Neural cell (in vitro differentiated cells): Measurements from ENCODE around the gene SYNPO2. TPM values are rescaled to one million over a fixed set of nuclear protein-coding genes. Genes with fewer than 3 reads are reported as not detected.

ENCODE experiments used
- H2AFZ ChIP-seq: fragments of 200-600, 300-800 bp; sonication (generic), shearing (Covaris generic); 2 replicates; pipeline ENCODE4 v1.6.0; 2014; ENCODE audit warnings: low read depth, mild to moderate bottlenecking, antibody characterized with exemption, low read length, moderate library complexity
- H3F3A ChIP-seq: fragments of 200-600 bp; shearing (Covaris generic); 2 replicates; pipeline ENCODE4 v1.6.1; 2016; ENCODE audit warnings: mild to moderate bottlenecking, moderate library complexity, mixed read lengths, antibody characterized with exemption, low read length; ENCODE audit not compliant: insufficient read depth, poor library complexity, severe bottlenecking
- H3K27ac ChIP-seq: fragments of 200-600, 300-800 bp; sonication (generic), shearing (Covaris generic); 2 replicates; pipeline ENCODE4 v1.5.1; 2014; ENCODE audit warnings: mild to moderate bottlenecking, low read length, moderate library complexity
- H3K27me3 ChIP-seq: fragments of 300-800, 200-600 bp; sonication (generic), shearing (Covaris generic); 2 replicates; pipeline ENCODE4 v1.6.0; 2014; ENCODE audit warnings: mild to moderate bottlenecking, low read depth, low read length, moderate library complexity; ENCODE audit not compliant: insufficient read depth
- H3K36me3 ChIP-seq: fragments of 300-800, 200-600 bp; sonication (generic), shearing (Covaris generic); 2 replicates; pipeline ENCODE4 v1.5.1; 2014; ENCODE audit warnings: mild to moderate bottlenecking, antibody characterized with exemption, low read length, moderate library complexity; ENCODE audit not compliant: insufficient read depth
- H3K4me2 ChIP-seq: fragments of 300-800, 200-600 bp; sonication (generic), shearing (Covaris generic); 2 replicates; pipeline ENCODE4 v1.6.0; 2014; ENCODE audit warnings: mild to moderate bottlenecking, low read length
- H3K4me3 ChIP-seq: fragments of 300-800, 200-600 bp; sonication (generic), shearing (Covaris generic); 2 replicates; pipeline ENCODE4 v1.5.1; 2014; ENCODE audit warnings: mild to moderate bottlenecking, low read length, moderate library complexity
- H3K79me2 ChIP-seq: fragments of 200-600 bp; shearing (Covaris generic); replicated peaks from 2 replicates; pipeline ENCODE4 v1.6.0; 2014; ENCODE audit warnings: mild to moderate bottlenecking, low read length, moderate library complexity; ENCODE audit not compliant: insufficient read depth
- H3K9ac ChIP-seq: fragments of 300-800, 200-600 bp; sonication (generic), shearing (Covaris generic); 2 replicates; pipeline ENCODE4 v1.6.1; 2016; ENCODE audit warnings: mild to moderate bottlenecking, low read length, mixed read lengths
- H3K9me2 ChIP-seq: fragments of 200-600 bp; shearing (Covaris generic); 2 replicates; pipeline ENCODE4 v1.6.1; 2016; ENCODE audit warnings: mild to moderate bottlenecking, low read length, mixed read lengths; ENCODE audit not compliant: insufficient read depth
- H3K9me3 ChIP-seq: fragments of 200-600, 300-800 bp; sonication (generic), shearing (Covaris generic); 2 replicates; pipeline ENCODE4 v1.6.1; 2016; ENCODE audit warnings: mild to moderate bottlenecking, mixed run types, low read length, moderate library complexity, mixed read lengths
- H4K20me1 ChIP-seq: fragments of 200-600 bp; shearing (Covaris generic); 2 replicates; pipeline ENCODE4 v1.6.1; 2016; ENCODE audit warnings: mild to moderate bottlenecking, mixed run types; ENCODE audit not compliant: insufficient read depth
- EP300 ChIP-seq: fragments of 450-650 bp; conservative IDR thresholded peaks from 2 replicates; pipeline ENCODE4 v1.6.1; 2014; ENCODE audit warnings: antibody characterized with exemption, mild to moderate bottlenecking, moderate library complexity; ENCODE audit not compliant: poor library complexity, severe bottlenecking
- EZH2 ChIP-seq: fragments of 200-600, 300-800 bp; shearing (Covaris generic), sonication (generic); IDR thresholded peaks from 2 replicates; pipeline ENCODE4 v1.6.1; 2014; ENCODE audit warnings: antibody characterized with exemption, low read length, borderline replicate concordance, mild to moderate bottlenecking; ENCODE audit not compliant: insufficient read depth, poor library complexity, severe bottlenecking
- MXI1 ChIP-seq: fragments of 450-650 bp; conservative IDR thresholded peaks from 2 replicates; pipeline ENCODE4 v1.6.1; 2014; ENCODE audit warnings: antibody characterized with exemption, mild to moderate bottlenecking; ENCODE audit not compliant: poor library complexity, severe bottlenecking
- POLR2AphosphoS5 ChIP-seq: IDR thresholded peaks from 2 replicates; pipeline ENCODE4 v1.6.1; 2012
- RAD21 ChIP-seq: fragments of 450-650 bp; conservative IDR thresholded peaks from 2 replicates; pipeline ENCODE4 v1.6.1; 2014; ENCODE audit warnings: antibody characterized with exemption, mild to moderate bottlenecking, moderate library complexity
- REST ChIP-seq: IDR thresholded peaks from 2 replicates; pipeline ENCODE4 v1.6.1; 2012; ENCODE audit warnings: borderline replicate concordance
- SMC3 ChIP-seq: fragments of 450-650 bp; conservative IDR thresholded peaks from 2 replicates; pipeline ENCODE4 v1.6.1; 2014; ENCODE audit warnings: antibody characterized with exemption, mild to moderate bottlenecking, moderate library complexity; ENCODE audit not compliant: poor library complexity
- TAF1 ChIP-seq: IDR thresholded peaks from 2 replicates; pipeline ENCODE4 v1.6.1; 2012; ENCODE audit warnings: low read depth
- polyA plus RNA-seq: library from polyadenylated mRNA; depleted of rRNA; stranded (reverse); fragments of >200 nt; gene quantifications from 2 replicates; pipeline ENCODE4 v1.2.3, GENCODE V29; 2014
- TF ChIP-seq, protein P1 (sequence below): fragments of 450-650 bp; IDR thresholded peaks from 2 replicates; pipeline ENCODE4 v1.5.1; 2014; ENCODE audit warnings: antibody characterized with exemption, mild to moderate bottlenecking, moderate library complexity; ENCODE audit not compliant: poor library complexity, severe bottlenecking

The SYNPO2 gene
- polyA plus RNA-seq, 1 donor from 2014 or later = 0.14 TPM

- Histone ChIP-seq H3K36me3 (no peaks in the 10 kb centered on the region), H3K9me2 (no peaks in the 10 kb centered on the region), H2AFZ (no peak overlapping the region)
Observed at GRCh38 chr4:118979712-118980111, 91.1 kb downstream of the SYNPO2 start.

DNA sequence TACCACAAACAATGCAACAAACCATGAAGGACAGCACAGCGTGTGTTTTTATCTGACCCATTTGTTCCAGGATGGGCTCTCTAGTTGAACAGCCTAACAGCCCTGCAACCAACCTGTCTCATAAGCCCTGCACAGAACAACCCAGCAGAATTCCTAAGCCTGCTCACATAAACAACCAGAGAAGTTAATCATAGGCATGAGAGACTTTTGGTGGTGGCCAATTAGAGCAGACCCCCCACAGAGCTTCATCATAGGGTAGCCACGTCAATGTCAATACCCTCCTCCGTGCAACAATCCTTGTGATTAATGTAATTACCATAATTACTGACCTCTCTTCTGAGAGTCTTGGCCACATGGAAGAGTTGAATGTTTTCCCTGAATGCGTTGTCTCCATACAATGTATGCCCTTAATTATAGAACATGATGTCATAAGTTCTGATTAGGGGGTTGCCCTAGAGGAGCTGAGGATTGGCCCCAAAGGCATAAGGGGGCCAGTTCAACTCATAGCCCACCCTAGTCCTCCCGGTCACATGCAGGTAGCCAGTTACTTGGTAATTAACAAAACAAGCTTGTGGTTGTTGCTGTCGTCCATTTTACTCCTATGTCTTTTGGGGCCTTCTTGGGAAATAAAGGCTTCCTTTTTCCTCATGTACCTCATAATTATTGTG is 92.7 kb downstream of the SYNPO2 start:
- Histone ChIP-seq H3F3A (no peaks in the 10 kb centered on the region), H4K20me1 (no peaks in the 10 kb centered on the region), H3K4me2 (no peak overlapping the region), H3K79me2 (no peaks in the 10 kb centered on the region), H3K27ac (no peak overlapping the region), H2AFZ (no peak overlapping the region), H3K9me2 (no peaks in the 10 kb centered on the region), H3K36me3 (no peaks in the 10 kb centered on the region), H3K4me3 (no peak overlapping the region), H3K27me3 (no peaks in the 10 kb centered on the region), H3K9ac (no peak overlapping the region), H3K9me3 (no peaks in the 10 kb centered on the region)
- TF ChIP-seq EZH2 (no peak), SMC3 (no peak), POLR2AphosphoS5 (no peak), EP300 (no peak), TAF1 (no peak), REST (no peak), MXI1 (no peak)
- TF ChIP-seq, protein P1, sequence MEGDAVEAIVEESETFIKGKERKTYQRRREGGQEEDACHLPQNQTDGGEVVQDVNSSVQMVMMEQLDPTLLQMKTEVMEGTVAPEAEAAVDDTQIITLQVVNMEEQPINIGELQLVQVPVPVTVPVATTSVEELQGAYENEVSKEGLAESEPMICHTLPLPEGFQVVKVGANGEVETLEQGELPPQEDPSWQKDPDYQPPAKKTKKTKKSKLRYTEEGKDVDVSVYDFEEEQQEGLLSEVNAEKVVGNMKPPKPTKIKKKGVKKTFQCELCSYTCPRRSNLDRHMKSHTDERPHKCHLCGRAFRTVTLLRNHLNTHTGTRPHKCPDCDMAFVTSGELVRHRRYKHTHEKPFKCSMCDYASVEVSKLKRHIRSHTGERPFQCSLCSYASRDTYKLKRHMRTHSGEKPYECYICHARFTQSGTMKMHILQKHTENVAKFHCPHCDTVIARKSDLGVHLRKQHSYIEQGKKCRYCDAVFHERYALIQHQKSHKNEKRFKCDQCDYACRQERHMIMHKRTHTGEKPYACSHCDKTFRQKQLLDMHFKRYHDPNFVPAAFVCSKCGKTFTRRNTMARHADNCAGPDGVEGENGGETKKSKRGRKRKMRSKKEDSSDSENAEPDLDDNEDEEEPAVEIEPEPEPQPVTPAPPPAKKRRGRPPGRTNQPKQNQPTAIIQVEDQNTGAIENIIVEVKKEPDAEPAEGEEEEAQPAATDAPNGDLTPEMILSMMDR = no peak

More at GRCh38 chr4:118979712-118980111, 91.1 kb downstream of the SYNPO2 start:
- Histone ChIP-seq H4K20me1 (no peaks in the 10 kb centered on the region), H3K79me2 (no peaks in the 10 kb centered on the region), H3K9me3 (no peaks in the 10 kb centered on the region), H3K27me3 (no peaks in the 10 kb centered on the region), H3K27ac (no peak overlapping the region), H3K4me2 (no peak overlapping the region), H3F3A (no peaks in the 10 kb centered on the region), H3K9ac (no peak overlapping the region), H3K4me3 (no peak overlapping the region)
- TF ChIP-seq RAD21 = no peak
- TF ChIP-seq SMC3 = no peak
- TF ChIP-seq EP300 = no peak
- TF ChIP-seq, protein P1 = no peak
- TF ChIP-seq REST = no peak
- TF ChIP-seq POLR2AphosphoS5 = no peak
- TF ChIP-seq TAF1 = no peak
